NT2/D1 (cell line): ENCODE measurements around the gene GLRX.

Source experiments
- SUZ12 ChIP-seq: IDR thresholded peaks from 2 replicates; pipeline ENCODE4 v1.6.1; 2011; ENCODE audit not compliant: insufficient read length, insufficient read depth; ENCODE audit errors: extremely low read depth
- YY1 ChIP-seq: IDR thresholded peaks from 2 replicates; pipeline ENCODE4 v1.6.1; 2011; ENCODE audit not compliant: insufficient read length, insufficient read depth
- ZNF274 ChIP-seq: IDR thresholded peaks from 2 replicates; pipeline ENCODE4 v1.6.1; 2011; ENCODE audit warnings: mild to moderate bottlenecking, low read depth, low read length

- TF ChIP-seq SUZ12 (no peak), YY1 (no peak), ZNF274 (no peak)
These were observed 27.9 kb upstream of the GLRX start for GRCh38 chr5:95850391-95850894.
